Stimulated activated naive CD8-positive, alpha-beta T cell treated with anti-CD3 and anti-CD28 coated beads, Interleukin-15, amount 100 ng/mL, for 72 hours (primary cell): ENCODE data around the gene NETO2.
A peak's percentile ranks its signal among the peaks of the same experiment; 100 is the strongest.
"Not testable (repeated sequence)": the region's sequence is repeated elsewhere in the genome, so short reads cannot be mapped to it uniquely, and the experiment has no call there.

Experiments used
- ATAC-seq: fragments of 150-1000 bp; cut with Tn5 transposase; 2 replicates; pipeline ENCODE4 v1.10.0; 2021; ENCODE audit warnings: mild to moderate bottlenecking, moderate library complexity
- DNase-seq, 2 donors: peaks; one replicate each; pipeline ENCODE4 v3.0.0; 2021 to 2022
- H3K27ac Mint-ChIP-seq, 2 donors: one replicate each; pipeline ENCODE4 v1.8.0; 2022; ENCODE audit warnings: mild to moderate bottlenecking in 2 of 2, mixed read lengths in 2 of 2, moderate library complexity in 2 of 2
- H3K27me3 Mint-ChIP-seq: one replicate; pipeline ENCODE4 v1.8.0; 2022; ENCODE audit warnings: mixed read lengths
- H3K4me1 Mint-ChIP-seq: one replicate; pipeline ENCODE4 v1.8.0; 2022; ENCODE audit warnings: mild to moderate bottlenecking, mixed read lengths
- H3K4me3 Mint-ChIP-seq, 2 donors: one replicate each; pipeline ENCODE4 v1.8.0; 2022; ENCODE audit warnings: mild to moderate bottlenecking in 2 of 2, mixed read lengths in 2 of 2, moderate library complexity in 1 of 2
- H3K9me3 Mint-ChIP-seq, 2 donors: one replicate each; pipeline ENCODE4 v1.8.0; 2022; ENCODE audit warnings: mixed read lengths in 2 of 2

Gene NETO2

GRCh38 chr16:47142486-47142820 is 1.3 kb downstream of the NETO2 start:
- DNase-seq = no peak
- Mint-ChIP-seq H3K9me3 (no peaks in the 10 kb centered on the region), H3K27ac (no peak overlapping the region), H3K27me3 (peaks cover 45% of the 10 kb centered on the region), H3K4me1 (peaks cover 30% of the 10 kb centered on the region), H3K4me3 (peak overlapping the region; percentile 89 to 91)
- ATAC-seq = no peak

GRCh38 chr16:47141773-47142485 is 1.8 kb downstream of the NETO2 start:
- peaks cover 40% of the 10 kb centered on the region for H3K27me3 Mint-ChIP-seq
- no peaks in the 10 kb centered on the region for H3K9me3 Mint-ChIP-seq
- peak overlapping the region in 1 of 2 donors; percentile 71 for H3K27ac Mint-ChIP-seq
- peak overlapping the region; percentile 89 to 91 for H3K4me3 Mint-ChIP-seq
- H3K4me1 Mint-ChIP-seq = peaks cover 32% of the 10 kb centered on the region
- DNase-seq (peak; percentile 78 to 87), ATAC-seq (peak; percentile 78)

DNA sequence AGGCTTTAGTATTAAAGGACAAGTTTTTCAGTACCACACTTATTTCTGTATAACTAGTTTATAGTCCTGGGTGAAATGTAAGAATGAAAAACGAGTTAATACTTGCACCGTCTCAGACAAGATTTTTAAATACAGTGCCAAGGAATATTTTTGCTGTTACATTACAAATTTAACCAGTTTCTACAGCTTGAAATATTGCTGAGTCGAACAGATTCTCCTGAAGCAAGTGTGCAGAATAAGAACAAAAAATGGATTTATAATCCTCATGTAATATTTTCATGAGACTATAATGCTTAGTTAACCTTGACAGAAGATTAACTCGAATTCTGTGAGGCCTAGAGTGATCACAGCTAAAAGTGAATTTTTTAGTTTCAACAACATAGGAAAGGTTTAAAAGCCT is 3.1 kb downstream of the NETO2 start:
- Mint-ChIP-seq H3K27ac (no peak overlapping the region), H3K4me1 (peaks cover 41% of the 10 kb centered on the region), H3K4me3 (no peak overlapping the region), H3K9me3 (no peaks in the 10 kb centered on the region), H3K27me3 (peaks cover 27% of the 10 kb centered on the region)
- ATAC-seq = no peak
- DNase-seq = no peak

GRCh38 chr16:47139561-47140185 is 4.1 kb downstream of the NETO2 start:
- no peak overlapping the region for H3K27ac Mint-ChIP-seq
- no peaks in the 10 kb centered on the region for H3K9me3 Mint-ChIP-seq
- H3K27me3 Mint-ChIP-seq = peaks cover 17% of the 10 kb centered on the region
- ATAC-seq (no peak), DNase-seq (no peak)
- H3K4me1 Mint-ChIP-seq = peaks cover 40% of the 10 kb centered on the region
- no peak overlapping the region for H3K4me3 Mint-ChIP-seq

DNA sequence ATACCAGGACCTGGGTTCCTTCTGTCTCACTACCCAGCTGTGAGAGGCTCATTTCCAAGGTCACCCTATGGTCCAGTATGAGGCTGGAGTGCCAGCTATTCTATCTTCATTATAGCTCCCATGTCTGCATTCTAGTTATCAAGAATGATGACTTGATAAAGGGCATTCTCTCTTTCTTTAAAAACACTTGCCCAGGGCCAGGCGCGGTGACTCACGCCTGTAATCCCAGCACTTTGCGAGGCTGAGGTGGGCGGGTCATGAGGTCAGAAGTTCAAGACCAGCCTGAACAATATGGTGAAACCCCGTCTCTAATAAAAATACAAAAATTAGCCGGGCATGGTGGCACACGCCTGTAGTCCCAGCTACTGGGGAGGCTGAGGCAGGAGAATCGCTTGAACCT is 5.8 kb downstream of the NETO2 start:
- H3K9me3 Mint-ChIP-seq, ATAC-seq, DNase-seq, H3K4me3 Mint-ChIP-seq, H3K27ac Mint-ChIP-seq: not testable (repeated sequence)
- peaks cover 11% of the 10 kb centered on the region for H3K27me3 Mint-ChIP-seq
- H3K4me1 Mint-ChIP-seq = peaks cover 34% of the 10 kb centered on the region

DNA sequence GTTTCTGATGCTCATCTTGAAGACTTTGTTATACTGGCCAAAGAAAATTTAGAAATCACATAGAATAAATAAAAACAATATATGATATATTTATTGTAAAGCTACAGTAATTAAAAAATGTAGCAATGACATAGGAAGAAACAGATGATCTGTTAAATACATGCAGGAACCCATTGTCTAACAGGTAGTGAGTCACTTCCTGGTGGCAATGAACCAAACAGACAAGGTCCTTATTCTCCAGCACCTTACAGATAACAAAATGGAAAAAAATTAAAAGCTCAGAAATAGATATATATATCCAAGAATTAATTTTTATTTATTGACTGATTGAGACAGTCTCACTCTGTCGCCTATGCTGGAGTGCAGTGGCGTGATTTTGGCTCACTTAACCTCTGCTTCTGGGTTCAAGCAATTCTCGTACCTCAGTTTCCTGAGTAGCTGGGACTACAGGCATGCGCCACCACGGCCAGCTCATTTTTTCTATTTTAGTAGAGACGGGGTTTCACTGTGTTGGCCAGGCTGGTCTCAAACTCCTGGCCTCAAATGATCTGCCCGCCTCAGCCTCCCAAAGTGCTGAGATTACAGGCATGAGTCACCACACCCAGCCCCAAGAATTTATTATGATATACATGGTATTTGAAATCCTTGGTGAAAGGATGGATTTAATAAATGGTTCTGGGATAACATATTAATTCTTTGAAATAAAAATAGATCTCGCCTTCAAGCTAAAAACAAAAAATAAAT is 7.5 kb downstream of the NETO2 start:
- Mint-ChIP-seq H3K4me1 (peaks cover 22% of the 10 kb centered on the region), H3K27ac (peak overlapping the region in 1 of 2 donors; percentile 34), H3K4me3 (no peak overlapping the region), H3K27me3 (peaks cover 1% of the 10 kb centered on the region), H3K9me3 (no peaks in the 10 kb centered on the region)
- ATAC-seq (peak; percentile 78), DNase-seq (no peak)

- Mint-ChIP-seq H3K9me3 (no peaks in the 10 kb centered on the region), H3K4me3 (no peak overlapping the region), H3K27me3 (peaks cover 9% of the 10 kb centered on the region), H3K27ac (no peak overlapping the region), H3K4me1 (peaks cover 27% of the 10 kb centered on the region)
- no peak for ATAC-seq
- DNase-seq = no peak
These were observed 9.2 kb downstream of the NETO2 start for GRCh38 chr16:47134550-47134949.

- peaks cover 17% of the 10 kb centered on the region for H3K4me1 Mint-ChIP-seq
- H3K27ac Mint-ChIP-seq = no peak overlapping the region
- H3K27me3 Mint-ChIP-seq = peaks cover 9% of the 10 kb centered on the region
- DNase-seq (no peak), ATAC-seq (no peak)
- H3K4me3 Mint-ChIP-seq = no peak overlapping the region
- H3K9me3 Mint-ChIP-seq = no peaks in the 10 kb centered on the region
These were observed 11.4 kb downstream of the NETO2 start for GRCh38 chr16:47132308-47132707.

- peaks cover 8% of the 10 kb centered on the region for H3K4me1 Mint-ChIP-seq
- no peak overlapping the region for H3K4me3 Mint-ChIP-seq
- DNase-seq (no peak), ATAC-seq (no peak)
- no peaks in the 10 kb centered on the region for H3K9me3 Mint-ChIP-seq
- peaks cover 9% of the 10 kb centered on the region for H3K27me3 Mint-ChIP-seq
- H3K27ac Mint-ChIP-seq = no peak overlapping the region
These were observed 13.8 kb downstream of the NETO2 start for GRCh38 chr16:47129755-47130435.

- no peak for DNase-seq
- Mint-ChIP-seq H3K4me1 (peaks cover 8% of the 10 kb centered on the region), H3K27ac (no peak overlapping the region), H3K9me3 (no peaks in the 10 kb centered on the region), H3K27me3 (peaks cover 9% of the 10 kb centered on the region), H3K4me3 (no peak overlapping the region)
- ATAC-seq = no peak
These were observed 16.2 kb downstream of the NETO2 start for GRCh38 chr16:47127541-47127940.

DNA sequence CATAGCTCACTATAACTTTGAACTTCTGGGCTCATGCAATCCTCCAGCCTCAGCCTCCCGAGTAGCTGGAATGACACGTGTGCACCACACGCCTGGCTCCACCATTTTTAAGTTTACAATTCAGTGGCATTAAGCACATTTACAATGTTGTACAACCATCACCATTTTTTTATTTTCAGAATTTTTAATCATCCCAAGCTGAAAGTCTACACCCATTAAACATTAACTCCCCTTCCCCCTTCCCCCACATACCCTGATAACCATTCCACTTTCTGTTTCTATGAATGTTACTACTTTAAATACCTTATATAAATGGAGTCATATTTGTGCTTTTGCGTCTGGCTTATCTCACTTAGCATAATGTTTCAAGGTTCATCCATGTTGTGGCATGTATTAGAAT is 18.0 kb downstream of the NETO2 start:
- H3K4me1 Mint-ChIP-seq = peaks cover 8% of the 10 kb centered on the region
- no peak overlapping the region for H3K4me3 Mint-ChIP-seq
- no peak for ATAC-seq
- no peak for DNase-seq
- peaks cover 5% of the 10 kb centered on the region for H3K27me3 Mint-ChIP-seq
- no peaks in the 10 kb centered on the region for H3K9me3 Mint-ChIP-seq
- H3K27ac Mint-ChIP-seq = no peak overlapping the region

GRCh38 chr16:47113130-47113529 is 30.6 kb downstream of the NETO2 start:
- no peak overlapping the region for H3K27ac Mint-ChIP-seq
- no peak overlapping the region for H3K4me3 Mint-ChIP-seq
- peaks cover 14% of the 10 kb centered on the region for H3K4me1 Mint-ChIP-seq
- H3K27me3 Mint-ChIP-seq = no peaks in the 10 kb centered on the region
- no peak for ATAC-seq
- no peaks in the 10 kb centered on the region for H3K9me3 Mint-ChIP-seq
- DNase-seq = no peak

- no peak for ATAC-seq
- no peak overlapping the region for H3K4me3 Mint-ChIP-seq
- H3K9me3 Mint-ChIP-seq = no peaks in the 10 kb centered on the region
- DNase-seq = no peak
- H3K4me1 Mint-ChIP-seq = peaks cover 14% of the 10 kb centered on the region
- no peaks in the 10 kb centered on the region for H3K27me3 Mint-ChIP-seq
- H3K27ac Mint-ChIP-seq = no peak overlapping the region
These were observed 32.8 kb downstream of the NETO2 start for GRCh38 chr16:47110939-47111338.

DNA sequence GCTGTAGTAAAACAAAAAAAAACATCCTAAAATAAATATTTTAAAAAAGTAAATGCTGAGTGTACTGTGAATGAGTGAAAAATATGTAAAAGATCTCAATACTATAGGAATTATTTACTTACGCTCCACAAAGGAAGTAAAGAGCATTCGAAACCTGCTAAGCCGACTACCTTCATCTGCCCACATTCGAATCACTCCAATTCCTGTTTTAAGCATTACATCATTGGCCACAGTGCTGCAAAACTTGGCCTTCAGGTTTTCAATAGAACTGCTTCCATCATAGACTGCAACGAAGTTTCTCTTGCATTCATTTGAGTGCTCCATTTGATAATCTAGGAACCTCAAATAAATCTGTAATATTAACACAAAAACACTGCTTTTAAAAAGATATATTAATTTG is 34.4 kb downstream of the NETO2 start:
- Mint-ChIP-seq H3K4me3 (no peak overlapping the region), H3K27ac (no peak overlapping the region), H3K27me3 (no peaks in the 10 kb centered on the region), H3K9me3 (no peaks in the 10 kb centered on the region), H3K4me1 (peaks cover 6% of the 10 kb centered on the region)
- DNase-seq (no peak), ATAC-seq (no peak)

DNA sequence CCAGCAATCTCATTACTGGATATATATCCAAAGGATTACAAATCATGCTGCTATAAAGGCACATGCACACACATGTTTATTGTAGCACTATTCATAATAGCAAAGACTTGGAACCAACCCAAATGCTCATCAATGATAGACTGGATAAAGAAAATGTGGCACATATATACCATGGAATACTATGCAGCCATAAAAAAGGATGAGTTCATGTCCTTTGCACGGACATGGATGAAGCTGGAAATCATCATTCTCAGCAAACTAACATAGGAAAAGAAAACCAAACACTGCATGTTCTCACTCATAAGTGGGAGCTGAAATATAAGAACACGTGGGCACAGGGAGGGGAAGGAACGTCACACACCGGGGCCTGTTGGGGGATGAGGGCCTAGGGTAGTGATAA is 40.8 kb downstream of the NETO2 start:
- not testable (repeated sequence) for H3K4me1 Mint-ChIP-seq, H3K27me3 Mint-ChIP-seq, H3K4me3 Mint-ChIP-seq, DNase-seq, H3K27ac Mint-ChIP-seq, ATAC-seq
- H3K9me3 Mint-ChIP-seq = peaks cover 5 to 13% of the 10 kb centered on the region in 2 donors

DNA sequence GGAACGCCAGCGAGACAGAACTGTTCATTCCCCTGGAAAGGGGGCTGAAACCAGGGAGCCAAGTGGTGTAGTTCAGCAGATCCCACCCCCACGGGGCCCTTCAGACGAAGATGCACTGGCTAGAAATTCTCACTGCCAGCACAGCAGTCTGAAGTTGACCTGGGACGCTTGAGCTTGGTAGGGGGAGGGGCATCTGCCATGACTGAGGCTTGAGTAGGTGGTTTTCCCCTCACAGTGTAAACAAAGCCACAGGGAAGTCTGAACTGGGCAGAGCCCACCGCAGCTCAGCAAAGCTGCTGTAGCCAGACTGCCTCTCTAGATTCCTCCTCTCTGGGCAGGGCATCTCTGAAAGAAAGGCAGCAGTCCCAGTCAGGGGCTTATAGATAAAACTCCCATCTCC is 46.6 kb downstream of the NETO2 start:
- not testable (repeated sequence) for ATAC-seq, H3K27me3 Mint-ChIP-seq, H3K4me1 Mint-ChIP-seq, DNase-seq, H3K27ac Mint-ChIP-seq, H3K4me3 Mint-ChIP-seq
- H3K9me3 Mint-ChIP-seq = peaks cover 5 to 13% of the 10 kb centered on the region in 2 donors
